Suprapubic skin (tissue), 4 donors: Measurements from ENCODE around the gene SMARCC2. TPM values are rescaled to one million over a fixed set of nuclear protein-coding genes. Genes with fewer than 3 reads are reported as not detected.
A peak's percentile ranks its signal among the peaks of the same experiment; 100 is the strongest.

Source experiments
- DNase-seq, 2 donors: peaks; one replicate each; pipeline ENCODE4 v3.0.0-alpha.2; 2019; ENCODE audit warnings: low spot score in 2 of 2
- H3K27ac ChIP-seq: fragments of 200-600 bp; sonication (generic); one replicate; pipeline ENCODE4 v1.5.1; 2019
- H3K27me3 ChIP-seq: fragments of 200-600 bp; sonication (generic); one replicate; pipeline ENCODE4 v1.5.1; 2019
- H3K36me3 ChIP-seq: fragments of 200-600 bp; sonication (generic); one replicate; pipeline ENCODE4 v1.5.1; 2019
- H3K4me1 ChIP-seq: fragments of 200-600 bp; sonication (generic); one replicate; pipeline ENCODE4 v1.5.1; 2019
- H3K4me3 ChIP-seq: fragments of 200-600 bp; sonication (generic); one replicate; pipeline ENCODE4 v1.5.1; 2019; ENCODE audit warnings: mild to moderate bottlenecking
- H3K9me3 ChIP-seq: fragments of 200-600 bp; sonication (generic); one replicate; pipeline ENCODE4 v1.5.1; 2019
- EP300 ChIP-seq: sonication (generic); formaldehyde crosslinking; IDR thresholded peaks from one replicate; pipeline ENCODE4 v1.6.1; 2017; ENCODE audit warnings: antibody characterized with exemption
- POLR2A ChIP-seq, 2 donors: fragments of 450-650 bp; IDR thresholded peaks; one replicate each; pipeline ENCODE4 v1.6.1; 2017; ENCODE audit warnings: antibody characterized with exemption in 2 of 2, mild to moderate bottlenecking in 2 of 2, moderate library complexity in 2 of 2
- POLR2AphosphoS5 ChIP-seq, 3 donors: sonication (generic); formaldehyde crosslinking; IDR thresholded peaks; one replicate each; pipeline ENCODE4 v1.6.1; 2017; ENCODE audit warnings: antibody characterized with exemption in 3 of 3
- WGBS: methylation state at CpG from one replicate; pipeline ENCODE4 v1.1.5; 2018; 5-methylcytosine and 5-hydroxymethylcytosine counted together
- total RNA-seq, 4 donors: library from RNA; depleted of rRNA; stranded (reverse); fragments of >200 nt; gene quantifications; one replicate each; pipeline ENCODE4 v1.1.0, GENCODE V29; 2016
- TF ChIP-seq, protein P1 (sequence below), 2 donors: fragments of 200-600 bp in 1 of 2; fragments of 450-650 bp in 1 of 2; sonication (generic) in 1 of 2; IDR thresholded peaks; one replicate each; pipeline ENCODE4 v1.5.1; 2016 to 2019; ENCODE audit warnings: antibody characterized with exemption in 2 of 2, mild to moderate bottlenecking in 1 of 2, moderate library complexity in 1 of 2

The SMARCC2 gene
- total RNA-seq, 4 donors from 2014 or later, result 53.6 to 137 (median 85.9) TPM

DNA sequence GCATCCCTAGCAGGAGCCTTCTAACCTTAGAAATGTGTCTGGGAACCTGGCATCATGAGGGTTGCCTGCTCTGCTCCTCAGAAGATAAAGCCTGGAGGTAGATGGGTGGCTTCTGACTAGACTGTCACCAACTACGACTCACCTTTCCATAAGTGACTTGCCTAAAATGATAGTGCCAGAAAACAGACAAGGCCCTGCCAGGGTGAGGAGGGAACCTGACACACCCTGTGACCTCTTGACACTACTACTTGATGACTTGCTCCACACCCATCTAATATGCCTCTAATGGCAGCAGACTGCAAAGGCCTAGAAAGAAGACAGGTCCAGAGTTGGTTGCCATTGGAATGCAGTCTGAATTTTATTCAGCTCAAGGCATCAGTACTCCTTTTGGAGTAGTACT lies 23.1 kb upstream of the SMARCC2 start:
- no peak overlapping the region for H3K4me3 ChIP-seq
- WGBS, result 44% methylated on average over 1 of the region's 1 CpG
- no peaks in the 10 kb centered on the region for H3K4me1 ChIP-seq
- H3K9me3 ChIP-seq, result no peaks in the 10 kb centered on the region
- no peak overlapping the region for H3K27ac ChIP-seq
- H3K36me3 ChIP-seq, result peaks cover 86% of the 10 kb centered on the region
- H3K27me3 ChIP-seq, result no peaks in the 10 kb centered on the region
- DNase-seq, result no peak
- no peak for TF ChIP-seq POLR2A (IDR thresholded peaks at IDR 0.05)
- TF ChIP-seq, protein P1, sequence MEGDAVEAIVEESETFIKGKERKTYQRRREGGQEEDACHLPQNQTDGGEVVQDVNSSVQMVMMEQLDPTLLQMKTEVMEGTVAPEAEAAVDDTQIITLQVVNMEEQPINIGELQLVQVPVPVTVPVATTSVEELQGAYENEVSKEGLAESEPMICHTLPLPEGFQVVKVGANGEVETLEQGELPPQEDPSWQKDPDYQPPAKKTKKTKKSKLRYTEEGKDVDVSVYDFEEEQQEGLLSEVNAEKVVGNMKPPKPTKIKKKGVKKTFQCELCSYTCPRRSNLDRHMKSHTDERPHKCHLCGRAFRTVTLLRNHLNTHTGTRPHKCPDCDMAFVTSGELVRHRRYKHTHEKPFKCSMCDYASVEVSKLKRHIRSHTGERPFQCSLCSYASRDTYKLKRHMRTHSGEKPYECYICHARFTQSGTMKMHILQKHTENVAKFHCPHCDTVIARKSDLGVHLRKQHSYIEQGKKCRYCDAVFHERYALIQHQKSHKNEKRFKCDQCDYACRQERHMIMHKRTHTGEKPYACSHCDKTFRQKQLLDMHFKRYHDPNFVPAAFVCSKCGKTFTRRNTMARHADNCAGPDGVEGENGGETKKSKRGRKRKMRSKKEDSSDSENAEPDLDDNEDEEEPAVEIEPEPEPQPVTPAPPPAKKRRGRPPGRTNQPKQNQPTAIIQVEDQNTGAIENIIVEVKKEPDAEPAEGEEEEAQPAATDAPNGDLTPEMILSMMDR (IDR thresholded peaks at IDR 0.05), result no peak
- TF ChIP-seq POLR2AphosphoS5 (IDR thresholded peaks at IDR 0.05), result no peak
- no peak for TF ChIP-seq EP300

DNA sequence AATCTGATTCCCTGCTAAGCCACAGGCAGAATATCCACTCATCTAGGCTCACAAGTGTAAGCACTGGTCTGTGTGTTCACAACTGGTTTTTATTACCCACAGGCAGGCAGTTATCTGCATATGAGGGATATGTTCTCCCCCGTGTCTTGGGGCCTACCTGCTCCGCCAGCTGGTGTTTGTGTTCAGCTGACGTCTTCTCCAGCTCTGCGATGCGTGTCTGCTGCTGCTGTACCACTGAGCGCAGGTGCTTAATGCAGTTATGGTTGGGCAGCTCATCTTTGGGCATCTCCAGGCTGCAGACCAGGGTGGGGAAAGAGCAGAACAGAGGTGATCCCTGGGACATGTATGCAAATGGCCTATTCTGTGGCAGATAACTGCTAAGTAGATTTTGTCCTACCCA lies 18.7 kb upstream of the SMARCC2 start:
- H3K4me1 ChIP-seq, result no peaks in the 10 kb centered on the region
- no peak overlapping the region for H3K27ac ChIP-seq
- TF ChIP-seq POLR2AphosphoS5 (IDR thresholded peaks at IDR 0.05) (no peak), EP300 (no peak), POLR2A (IDR thresholded peaks at IDR 0.05) (no peak)
- TF ChIP-seq, protein P1 (IDR thresholded peaks at IDR 0.05), result no peak
- H3K36me3 ChIP-seq, result peaks cover 84% of the 10 kb centered on the region
- no peaks in the 10 kb centered on the region for H3K27me3 ChIP-seq
- no peak overlapping the region for H3K4me3 ChIP-seq
- DNase-seq, result no peak
- 79% methylated on average over 6 of the region's 6 CpGs for WGBS
- no peaks in the 10 kb centered on the region for H3K9me3 ChIP-seq

DNA sequence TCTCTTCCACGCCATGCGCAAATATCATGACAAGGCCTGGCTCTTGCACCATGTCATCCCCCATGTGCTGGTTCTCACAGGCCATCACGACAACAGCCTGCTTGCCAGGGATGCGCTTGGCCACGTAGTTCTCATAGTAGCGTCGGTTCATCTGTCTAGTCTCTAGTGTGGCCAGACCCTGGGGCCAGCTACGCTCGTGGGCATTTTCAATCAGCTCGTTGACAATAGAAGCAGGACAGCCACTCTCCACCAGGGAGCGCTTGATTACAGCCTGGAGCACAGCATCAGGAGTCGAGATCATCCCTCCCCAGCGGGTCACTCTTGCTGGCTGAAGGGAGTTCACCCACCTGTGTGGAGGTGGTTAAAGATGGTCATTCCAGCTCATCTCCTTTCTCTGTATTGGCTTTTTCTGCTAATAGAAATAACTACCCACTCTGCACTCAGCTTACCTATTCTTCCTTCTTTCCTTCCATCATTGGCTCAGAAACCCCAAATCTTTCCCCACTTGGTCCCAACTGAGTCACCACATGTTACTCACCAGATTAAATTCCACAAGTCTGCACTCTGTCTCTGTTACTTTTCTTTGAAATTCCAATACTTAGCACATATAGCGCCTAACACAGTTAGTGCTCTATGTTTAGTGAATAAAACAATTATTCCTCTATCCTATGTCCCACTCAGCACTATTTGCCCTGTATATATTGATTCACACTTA lies 17.3 kb upstream of the SMARCC2 start:
- no peaks in the 10 kb centered on the region for H3K27me3 ChIP-seq
- 54% methylated on average over 9 of the region's 14 CpGs for WGBS
- H3K4me3 ChIP-seq, result no peak overlapping the region
- no peaks in the 10 kb centered on the region for H3K9me3 ChIP-seq
- peaks cover 3% of the 10 kb centered on the region for H3K4me1 ChIP-seq
- peaks cover 70% of the 10 kb centered on the region for H3K36me3 ChIP-seq
- no peak for DNase-seq
- H3K27ac ChIP-seq, result no peak overlapping the region
- TF ChIP-seq, protein P1 (IDR thresholded peaks at IDR 0.05), result peak; percentile 13 to 57
- TF ChIP-seq EP300, result no peak

DNA sequence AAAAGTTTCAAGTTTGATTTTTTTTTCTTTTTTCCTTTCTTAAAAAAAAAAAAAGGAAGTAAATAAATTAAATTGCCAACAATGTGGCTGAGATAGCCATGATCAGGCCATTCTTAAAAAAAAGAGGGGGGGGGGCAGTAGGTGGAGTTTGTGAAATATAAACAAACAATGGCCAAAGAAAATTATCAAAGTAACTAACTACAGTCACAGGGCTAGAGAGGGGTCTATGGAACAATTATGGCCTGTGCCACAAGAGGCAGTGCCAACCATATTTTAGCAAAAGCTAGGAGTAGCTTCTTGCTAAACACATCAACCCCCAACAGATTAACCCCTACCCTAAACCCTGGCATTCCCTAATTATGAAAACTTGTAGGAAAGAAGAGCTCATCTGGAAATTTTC lies 16.2 kb upstream of the SMARCC2 start:
- Histone ChIP-seq H3K27me3 (no peaks in the 10 kb centered on the region), H3K36me3 (peaks cover 58% of the 10 kb centered on the region), H3K4me1 (peaks cover 3% of the 10 kb centered on the region), H3K27ac (no peak overlapping the region), H3K4me3 (no peak overlapping the region), H3K9me3 (no peaks in the 10 kb centered on the region)
- DNase-seq, result no peak
- TF ChIP-seq, protein P1 (IDR thresholded peaks at IDR 0.05), result no peak
- TF ChIP-seq POLR2A (IDR thresholded peaks at IDR 0.05) (no peak), POLR2AphosphoS5 (IDR thresholded peaks at IDR 0.05) (no peak), EP300 (no peak)

DNA sequence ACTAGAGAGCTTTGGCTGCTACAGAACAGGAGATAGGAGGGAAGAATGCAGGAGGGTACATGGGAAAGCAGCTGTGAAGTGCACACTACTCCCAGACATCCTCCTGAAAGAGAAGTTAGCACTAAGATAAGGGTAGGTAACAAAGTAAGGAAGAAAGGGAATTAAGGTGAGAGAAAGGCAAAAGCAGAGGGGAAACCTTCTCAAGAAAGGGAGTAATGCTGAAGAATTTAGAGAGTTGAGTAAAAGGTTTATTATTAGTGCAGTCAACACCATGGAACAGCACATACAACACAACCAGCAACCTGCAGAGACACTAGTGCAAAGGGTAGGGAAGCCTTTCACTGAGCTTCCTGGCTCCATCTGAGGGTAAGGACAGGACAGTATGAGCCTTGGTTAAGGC lies 15.0 kb upstream of the SMARCC2 start:
- H3K9me3 ChIP-seq, result no peaks in the 10 kb centered on the region
- H3K36me3 ChIP-seq, result peaks cover 46% of the 10 kb centered on the region
- H3K27ac ChIP-seq, result no peak overlapping the region
- TF ChIP-seq EP300 (no peak), POLR2A (IDR thresholded peaks at IDR 0.05) (no peak), POLR2AphosphoS5 (IDR thresholded peaks at IDR 0.05) (no peak)
- TF ChIP-seq, protein P1 (IDR thresholded peaks at IDR 0.05), result no peak
- no peak for DNase-seq
- H3K4me3 ChIP-seq, result no peak overlapping the region
- H3K4me1 ChIP-seq, result peaks cover 3% of the 10 kb centered on the region
- H3K27me3 ChIP-seq, result no peaks in the 10 kb centered on the region
